Body of pancreas (tissue), 4 donors: Measurements from ENCODE around the gene ADK.

Experiments
- CTCF ChIP-seq, 7 experiments: fragments of 450-650 bp in 4 of 7; fragments of 200-600 bp in 3 of 7; sonication (generic) in 3 of 7; IDR thresholded peaks; one replicate each; pipeline ENCODE4 v1.5.1; 2016 to 2019; ENCODE audit warnings: antibody characterized with exemption in 7 of 7
- POLR2A ChIP-seq, 3 donors: fragments of 450-650 bp; IDR thresholded peaks; one replicate each; pipeline ENCODE4 v1.6.1; 2016; ENCODE audit warnings: antibody characterized with exemption in 3 of 3, mild to moderate bottlenecking in 2 of 3

GRCh38 chr10:74635655-74636054, 484.6 kb downstream of the ADK start:
- TF ChIP-seq CTCF (IDR thresholded peaks at IDR 0.05) (no peak), POLR2A (IDR thresholded peaks at IDR 0.05) (no peak)
